OCI-LY3 (cell line): ENCODE results near the gene MVD.

Experiments
- H2AFZ ChIP-seq: fragments of 200-600, 300-600 bp; shearing (Covaris generic); 2 replicates; pipeline ENCODE4 v1.6.0; 2014; ENCODE audit warnings: antibody characterized with exemption, low read depth, low read length
- H3K27ac ChIP-seq: fragments of 200-600, 300-600 bp; sonication (generic); 2 replicates; pipeline ENCODE4 v1.5.1; 2014; ENCODE audit warnings: mild to moderate bottlenecking, low read length, moderate library complexity, mixed read lengths
- H3K27me3 ChIP-seq: fragments of 200-600, 300-600 bp; sonication (generic); 2 replicates; pipeline ENCODE4 v1.6.1; 2014; ENCODE audit warnings: low read depth, low read length, mixed read lengths
- H3K36me3 ChIP-seq: fragments of 200-600, 300-600 bp; sonication (generic); replicated peaks from 2 replicates; pipeline ENCODE3; 2014; ENCODE audit warnings: low read depth, low read length, mixed read lengths
- H3K4me1 ChIP-seq: fragments of 300-600, 200-600 bp; sonication (generic); 2 replicates; pipeline ENCODE4 v1.6.1; 2014; ENCODE audit warnings: low read length, mixed read lengths
- H3K4me2 ChIP-seq: fragments of 200-600, 300-600 bp; sonication (generic); 2 replicates; pipeline ENCODE4 v1.6.1; 2014; ENCODE audit warnings: low read length, mixed read lengths
- H3K4me3 ChIP-seq: fragments of 300-600, 200-600 bp; sonication (generic); 2 replicates; pipeline ENCODE4 v1.5.1; 2014; ENCODE audit warnings: antibody characterized with exemption, mild to moderate bottlenecking, low read length, moderate library complexity
- H3K79me2 ChIP-seq: fragments of 300-600, 200-600 bp; shearing (Covaris generic); 2 replicates; pipeline ENCODE4 v1.6.1; 2014; ENCODE audit warnings: mild to moderate bottlenecking, low read length, mixed read lengths
- H3K9ac ChIP-seq: fragments of 300-600, 200-600 bp; shearing (Covaris generic); 2 replicates; pipeline ENCODE4 v1.6.0; 2014; ENCODE audit warnings: mild to moderate bottlenecking, low read length, moderate library complexity
- H3K9me3 ChIP-seq: fragments of 200-600, 300-600 bp; shearing (Covaris generic); 2 replicates; pipeline ENCODE4 v1.6.1; 2014; ENCODE audit warnings: low read length, mixed read lengths; ENCODE audit not compliant: insufficient read depth
- H4K20me1 ChIP-seq: fragments of 200-600, 300-600 bp; sonication (generic); 2 replicates; pipeline ENCODE4 v1.6.1; 2016; ENCODE audit warnings: low read length, mixed read lengths; ENCODE audit not compliant: insufficient read depth
- CTCF ChIP-seq: fragments of 200-600, 300-600 bp; sonication (generic); IDR thresholded peaks from 2 replicates; pipeline ENCODE4 v1.5.1; 2014; ENCODE audit warnings: antibody characterized with exemption, low read length, low read depth
- EZH2phosphoT487 ChIP-seq: fragments of 200-600 bp; shearing (Covaris generic); IDR thresholded peaks from 2 replicates; pipeline ENCODE4 v1.6.1; 2018; ENCODE audit warnings: antibody characterized with exemption, mixed run types, low read depth

Gene MVD

GRCh38 chr16:88633684-88634140, 29.2 kb downstream of the MVD start:
- Histone ChIP-seq H3K4me3 (peak overlapping the region; percentile 96), H3K4me1 (peaks cover 31% of the 10 kb centered on the region), H4K20me1 (peaks cover 3% of the 10 kb centered on the region; the same call in 1 of the 2 replicates), H3K27me3 (peaks cover 38% of the 10 kb centered on the region), H3K4me2 (peak overlapping the region; percentile 100), H2AFZ (no peak overlapping the region), H3K79me2 (no peaks in the 10 kb centered on the region), H3K9ac (peak overlapping the region; percentile 78), H3K27ac (peak overlapping the region; percentile 28), H3K9me3 (no peaks in the 10 kb centered on the region), H3K36me3 (peaks cover 16% of the 10 kb centered on the region)
- TF ChIP-seq CTCF (peak; percentile 60; the same call in 1 of the 2 replicates), EZH2phosphoT487 (no peak)

DNA sequence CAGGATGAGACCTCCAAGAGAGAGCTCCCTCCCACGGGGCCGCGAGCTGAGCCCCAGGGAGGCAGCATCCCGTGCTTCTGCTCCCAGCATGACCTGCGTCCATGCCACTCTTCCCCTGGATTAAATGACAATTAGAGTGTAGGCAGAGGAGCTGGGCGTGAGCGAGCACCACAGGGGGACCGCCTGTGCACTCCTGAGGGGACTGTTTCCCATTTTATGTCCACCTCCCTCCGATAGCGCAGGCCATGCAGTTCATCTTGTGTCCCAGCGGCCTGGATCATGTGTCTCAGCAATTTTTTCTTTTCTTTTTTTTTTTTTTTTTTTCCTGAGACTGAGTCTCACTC, 30.3 kb downstream of the MVD start:
- TF ChIP-seq EZH2phosphoT487 (no peak), CTCF (no peak)
- H3K4me1 ChIP-seq: peaks cover 25% of the 10 kb centered on the region
- H4K20me1 ChIP-seq: peaks cover 3% of the 10 kb centered on the region; the same call in 1 of the 2 replicates
- peaks cover 19% of the 10 kb centered on the region for H3K36me3 ChIP-seq
- no peak overlapping the region for H3K9ac ChIP-seq
- no peaks in the 10 kb centered on the region for H3K79me2 ChIP-seq
- H3K9me3 ChIP-seq: no peaks in the 10 kb centered on the region
- H3K4me3 ChIP-seq: no peak overlapping the region
- H3K27me3 ChIP-seq: peaks cover 26% of the 10 kb centered on the region
- no peak overlapping the region for H2AFZ ChIP-seq
- H3K4me2 ChIP-seq: no peak overlapping the region
- no peak overlapping the region for H3K27ac ChIP-seq

DNA sequence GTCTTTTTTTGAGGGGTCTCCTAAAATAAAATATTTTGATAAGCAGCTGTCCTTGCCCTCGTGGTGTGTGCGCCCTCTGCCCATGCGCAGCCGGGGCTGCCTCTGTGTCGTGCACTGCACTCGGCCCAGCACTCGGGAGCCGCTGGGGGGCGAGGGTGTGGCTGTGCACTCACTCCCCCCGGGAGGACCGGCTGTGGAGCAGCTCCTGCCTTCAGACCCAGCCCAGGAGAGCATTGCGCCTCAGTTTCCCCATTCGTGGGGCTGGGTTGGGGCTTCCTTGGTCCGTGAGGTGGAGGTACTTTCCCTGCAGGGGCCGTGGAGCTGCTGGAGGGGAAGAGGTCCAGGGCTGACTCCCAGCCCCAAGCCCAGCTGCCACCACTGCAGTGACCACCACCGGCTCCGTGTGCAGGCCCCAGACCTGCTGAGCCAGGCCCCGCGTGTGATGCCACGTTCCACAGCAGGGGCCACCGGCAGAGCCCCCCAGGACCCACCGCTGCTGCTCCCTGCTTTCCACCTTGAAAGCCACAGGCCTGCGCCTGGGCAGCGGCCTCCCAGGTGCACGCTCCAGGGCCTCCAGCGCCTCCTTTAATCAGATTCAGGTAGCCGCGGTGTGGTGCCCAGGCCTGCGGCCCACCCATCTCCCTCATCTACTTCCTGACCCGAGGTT, 30.8 kb downstream of the MVD start:
- H3K9me3 ChIP-seq: no peaks in the 10 kb centered on the region
- peaks cover 3% of the 10 kb centered on the region; the same call in 1 of the 2 replicates for H4K20me1 ChIP-seq
- H3K27ac ChIP-seq: no peak overlapping the region
- H3K27me3 ChIP-seq: peaks cover 22% of the 10 kb centered on the region
- no peak overlapping the region for H3K4me3 ChIP-seq
- no peak overlapping the region for H2AFZ ChIP-seq
- TF ChIP-seq CTCF (no peak), EZH2phosphoT487 (no peak)
- H3K79me2 ChIP-seq: no peaks in the 10 kb centered on the region
- H3K4me1 ChIP-seq: peaks cover 25% of the 10 kb centered on the region
- H3K36me3 ChIP-seq: peaks cover 19% of the 10 kb centered on the region
- H3K9ac ChIP-seq: no peak overlapping the region
- H3K4me2 ChIP-seq: no peak overlapping the region

- Histone ChIP-seq H3K4me1 (peaks cover 25% of the 10 kb centered on the region), H3K79me2 (no peaks in the 10 kb centered on the region), H3K27ac (no peak overlapping the region), H2AFZ (no peak overlapping the region), H3K4me3 (no peak overlapping the region), H3K27me3 (peaks cover 20% of the 10 kb centered on the region), H3K4me2 (no peak overlapping the region), H3K9me3 (no peaks in the 10 kb centered on the region), H4K20me1 (peaks cover 3% of the 10 kb centered on the region; the same call in 1 of the 2 replicates), H3K36me3 (peaks cover 19% of the 10 kb centered on the region), H3K9ac (no peak overlapping the region)
- no peak for TF ChIP-seq EZH2phosphoT487
- no peak for TF ChIP-seq CTCF
These were observed 31.5 kb downstream of the MVD start for GRCh38 chr16:88631384-88631783.
